SW 1271 (cell line): Measurements from ENCODE around the gene DEFB131A.
"Not testable (repeated sequence)": the region's sequence is repeated elsewhere in the genome, so short reads cannot be mapped to it uniquely, and the experiment has no call there.

Experiments
- DNase-seq, 2 experiments: peaks; one replicate each; lab custom pipeline; 2025; lab: John Stamatoyannopoulos, UW

The DEFB131A gene

GRCh38 chr4:9444114-9444513 lies at the start of gene DEFB131A:
TSS of gene DEFB131A (plus strand) at chr4:9444414. CDS start at chr4:9444534, 120 bp downstream.
- DNase-seq, result not testable (repeated sequence)

- DNase-seq, result not testable (repeated sequence)
These were observed 38.4 kb upstream of the DEFB131A start for GRCh38 chr4:9405774-9406173.

GRCh38 chr4:9406491-9406890 lies 37.7 kb upstream of the DEFB131A start:
- not testable (repeated sequence) for DNase-seq

GRCh38 chr4:9409793-9410192 lies 34.4 kb upstream of the DEFB131A start:
- DNase-seq, result no peak

GRCh38 chr4:9421884-9422455 lies 22.2 kb upstream of the DEFB131A start:
- DNase-seq, result not testable (repeated sequence)

- peak; percentile 1 to 23 for DNase-seq
These were observed 18.3 kb upstream of the DEFB131A start for GRCh38 chr4:9425916-9426315.

- DNase-seq, result not testable (repeated sequence)
These were observed 14.2 kb upstream of the DEFB131A start for GRCh38 chr4:9430061-9430460.

GRCh38 chr4:9433320-9433719 lies 10.9 kb upstream of the DEFB131A start:
- not testable (repeated sequence) for DNase-seq

GRCh38 chr4:9436728-9437127 lies 7.5 kb upstream of the DEFB131A start:
- not testable (repeated sequence) for DNase-seq

- DNase-seq, result not testable (repeated sequence)
These were observed 1.9 kb upstream of the DEFB131A start for GRCh38 chr4:9442355-9442754.

- DNase-seq, result not testable (repeated sequence)
These were observed 467 bp downstream of the DEFB131A start for GRCh38 chr4:9444681-9445080.

- DNase-seq, result not testable (repeated sequence)
These were observed 8.0 kb downstream of the DEFB131A start for GRCh38 chr4:9452251-9452650.

GRCh38 chr4:9454284-9454683 lies 10.1 kb downstream of the DEFB131A start:
- not testable (repeated sequence) for DNase-seq

- DNase-seq, result not testable (repeated sequence)
These were observed 10.8 kb downstream of the DEFB131A start for GRCh38 chr4:9455046-9455445.

- DNase-seq, result not testable (repeated sequence)
These were observed 35.3 kb downstream of the DEFB131A start for GRCh38 chr4:9479466-9479865.

- not testable (repeated sequence) for DNase-seq
These were observed 35.9 kb downstream of the DEFB131A start for GRCh38 chr4:9480066-9480465.

- DNase-seq, result not testable (repeated sequence)
These were observed 38.7 kb downstream of the DEFB131A start for GRCh38 chr4:9482871-9483270.

GRCh38 chr4:9483682-9484081 lies 39.5 kb downstream of the DEFB131A start:
- not testable (repeated sequence) for DNase-seq

- not testable (repeated sequence) for DNase-seq
These were observed 42.7 kb downstream of the DEFB131A start for GRCh38 chr4:9486880-9487279.

GRCh38 chr4:9488796-9489195 lies 44.6 kb downstream of the DEFB131A start:
- DNase-seq, result not testable (repeated sequence)

- DNase-seq, result not testable (repeated sequence)
These were observed 46.3 kb downstream of the DEFB131A start for GRCh38 chr4:9490496-9490895.

GRCh38 chr4:9490986-9491385 lies 46.8 kb downstream of the DEFB131A start:
- DNase-seq, result not testable (repeated sequence)

- DNase-seq, result not testable (repeated sequence)
These were observed 49.4 kb downstream of the DEFB131A start for GRCh38 chr4:9493589-9493988.
